OCI-LY3 (cell line): ENCODE data around the gene ARID3B.

Experiments
- CTCF ChIP-seq: fragments of 200-600, 300-600 bp; sonication (generic); IDR thresholded peaks from 2 replicates; pipeline ENCODE4 v1.5.1; 2014; ENCODE audit warnings: antibody characterized with exemption, low read length, low read depth
- EZH2phosphoT487 ChIP-seq: fragments of 200-600 bp; shearing (Covaris generic); IDR thresholded peaks from 2 replicates; pipeline ENCODE4 v1.6.1; 2018; ENCODE audit warnings: antibody characterized with exemption, mixed run types, low read depth

- TF ChIP-seq CTCF (no peak), EZH2phosphoT487 (no peak)
Observed at GRCh38 chr15:74585857-74586256, 44.8 kb downstream of the ARID3B start.
